Stimulated activated CD8-positive, alpha-beta memory T cell treated with anti-CD3 and anti-CD28 coated beads, Interleukin-15, amount 100 ng/mL, for 24 hours (primary cell): Measurements from ENCODE around the gene EPAS1.

ENCODE experiments used
- DNase-seq: peaks from one replicate; pipeline ENCODE4 v3.0.0-alpha.2; 2020; ENCODE audit warnings: low read depth

Gene EPAS1

DNA sequence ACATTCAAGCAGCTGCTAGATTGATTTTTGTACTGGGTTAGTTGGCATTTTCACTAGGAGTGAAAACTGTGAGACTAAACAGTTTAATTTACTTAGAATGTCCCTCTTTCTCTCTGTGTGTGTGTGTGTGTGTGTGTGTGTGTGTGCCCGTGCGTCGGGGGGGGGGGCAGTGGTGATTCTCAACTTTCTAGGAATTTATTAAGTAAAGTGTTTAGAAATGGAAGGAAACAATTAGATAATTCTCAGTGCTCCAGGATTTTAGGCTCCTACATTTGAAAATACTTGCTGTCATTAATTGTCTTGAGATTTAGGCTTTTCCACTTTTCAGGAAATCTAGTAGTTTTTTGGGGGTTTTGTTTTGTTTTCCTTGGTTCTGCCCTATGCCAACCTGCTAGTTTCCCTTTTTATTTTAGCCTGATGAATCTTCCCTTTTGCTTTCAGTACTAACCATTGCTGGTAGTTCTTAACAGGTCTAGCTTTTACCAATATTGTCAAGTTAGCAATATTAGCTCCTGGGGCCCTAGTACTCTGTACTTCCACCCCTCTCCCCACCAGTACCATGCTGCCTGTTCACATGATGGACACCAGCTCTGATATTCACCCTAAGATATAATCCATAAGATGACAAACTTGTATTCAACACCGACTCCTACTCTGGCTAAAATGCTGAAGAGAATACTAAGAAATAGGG lies 4.9 kb downstream of the EPAS1 start:
- no peak for DNase-seq

- DNase-seq = no peak
Observed at GRCh38 chr2:46303233-46303632, 6.0 kb downstream of the EPAS1 start.

DNA sequence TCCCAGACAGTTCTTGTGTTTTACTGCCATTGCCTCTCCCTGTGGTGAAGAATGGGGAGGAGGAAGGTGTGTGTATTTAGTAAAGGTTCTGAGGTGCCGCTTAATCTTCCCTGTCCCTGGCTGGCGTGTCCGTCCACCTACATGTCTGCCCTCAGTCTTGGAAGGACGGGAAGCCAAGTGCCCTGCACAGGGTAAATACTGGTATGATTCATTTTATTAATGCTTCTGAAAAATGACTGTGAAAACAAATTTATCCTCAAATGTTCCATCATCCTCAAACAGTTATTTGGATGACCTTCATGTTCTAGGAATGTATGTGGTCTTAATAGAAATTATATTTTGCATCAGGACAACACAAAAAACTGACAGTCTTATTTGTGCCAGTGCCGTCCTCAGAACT lies 6.6 kb downstream of the EPAS1 start:
- DNase-seq = no peak

- DNase-seq = no peak
Observed at GRCh38 chr2:46304635-46305034, 7.4 kb downstream of the EPAS1 start.

- DNase-seq = no peak
Observed at GRCh38 chr2:46305187-46305586, 8.0 kb downstream of the EPAS1 start.

DNA sequence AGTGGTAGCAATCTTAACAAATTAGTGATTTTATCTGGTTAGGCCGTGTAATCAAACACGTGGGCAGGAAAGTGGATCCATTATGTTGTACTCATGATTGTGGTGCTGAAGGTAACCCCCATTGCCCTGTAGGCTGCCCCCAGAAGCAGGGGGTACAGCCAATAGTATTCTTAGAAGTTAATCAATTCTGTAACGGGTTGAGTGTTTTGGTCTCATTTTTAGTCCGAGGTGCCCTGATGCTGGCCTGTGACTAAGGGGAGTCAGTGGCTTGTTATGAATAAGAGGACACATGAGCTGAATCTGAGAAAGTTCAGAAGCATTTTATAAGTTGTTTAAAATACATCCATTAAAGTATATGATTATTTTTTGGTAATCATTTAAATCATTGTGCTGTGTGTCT lies 8.6 kb downstream of the EPAS1 start:
- no peak for DNase-seq

DNA sequence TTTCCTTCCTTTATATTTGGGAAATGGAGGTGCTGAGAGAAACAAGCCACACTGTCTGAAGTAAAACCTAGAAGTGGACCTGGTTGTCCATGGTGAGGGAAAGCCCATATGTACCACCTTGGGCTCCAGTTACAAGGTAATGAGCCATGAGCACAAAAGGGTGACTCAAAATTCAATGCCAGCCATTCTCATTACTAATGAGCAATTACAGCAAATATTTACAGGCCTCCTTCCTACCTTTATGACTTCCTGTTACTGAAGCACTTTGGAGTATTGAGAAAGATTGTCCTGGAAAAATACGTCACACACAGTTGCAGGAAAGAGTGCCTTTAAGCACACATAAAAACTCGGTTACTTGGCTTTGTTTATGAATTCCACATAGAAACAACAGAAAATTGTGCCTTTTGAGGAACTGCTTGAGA lies 9.1 kb downstream of the EPAS1 start:
- DNase-seq = no peak

DNA sequence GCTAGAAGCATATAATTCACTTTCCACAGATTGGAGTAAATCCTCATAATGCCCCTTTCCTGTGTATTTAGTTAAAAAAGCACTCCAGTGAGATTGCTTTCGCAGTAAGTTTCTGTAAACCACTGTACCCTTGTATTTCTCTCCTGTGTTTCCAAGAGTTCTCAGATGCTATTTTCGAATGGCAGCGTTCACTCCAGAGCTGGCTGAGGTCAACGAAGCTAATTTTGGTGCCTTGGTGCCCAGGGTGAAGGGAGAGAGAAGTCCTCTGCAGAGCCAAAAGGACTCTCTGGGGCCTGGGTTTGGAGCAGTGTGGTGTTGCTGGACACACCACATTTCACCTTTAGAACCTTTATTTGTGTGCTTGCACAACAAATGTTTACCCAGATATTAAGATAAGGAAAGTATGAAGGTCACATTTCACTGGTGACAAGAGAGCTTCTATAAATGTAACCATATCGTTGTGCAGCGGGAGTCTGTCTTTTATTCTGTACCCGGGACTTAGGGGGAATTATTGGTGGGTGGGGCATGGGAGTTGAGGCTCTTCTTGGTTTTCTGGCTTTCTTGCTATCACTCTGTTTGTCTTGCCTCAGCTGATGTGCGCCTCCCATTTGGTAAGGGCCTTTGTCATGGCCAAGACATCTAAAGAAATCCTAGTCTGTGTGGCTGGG lies 9.9 kb downstream of the EPAS1 start:
- no peak for DNase-seq

GRCh38 chr2:46308081-46308480 lies 10.9 kb downstream of the EPAS1 start:
- DNase-seq = no peak

GRCh38 chr2:46308629-46309028 lies 11.4 kb downstream of the EPAS1 start:
- DNase-seq = no peak

- no peak for DNase-seq
Observed at GRCh38 chr2:46309052-46309953, 12.1 kb downstream of the EPAS1 start.

GRCh38 chr2:46310446-46310845 lies 13.2 kb downstream of the EPAS1 start:
- DNase-seq = no peak

GRCh38 chr2:46311651-46312223 lies 14.5 kb downstream of the EPAS1 start:
- no peak for DNase-seq

DNA sequence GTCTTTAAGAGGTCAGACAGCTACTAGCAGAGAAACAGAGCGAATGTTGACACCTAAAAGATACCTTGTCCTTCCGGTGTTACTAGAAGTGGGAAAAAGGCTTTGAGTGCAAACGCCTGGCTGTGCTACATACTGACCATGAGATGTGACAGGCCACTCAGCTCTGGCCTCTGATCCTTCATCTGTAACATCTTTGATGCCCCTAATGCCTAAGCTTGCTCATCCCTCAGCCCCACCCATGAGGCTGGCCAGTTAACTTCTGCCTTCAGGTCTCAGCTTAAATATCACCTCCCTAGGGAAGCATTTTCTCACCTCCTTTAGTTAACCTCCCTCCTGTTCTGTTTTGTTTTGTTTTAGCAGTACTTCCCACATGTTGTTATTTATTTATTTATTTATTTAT lies 15.9 kb downstream of the EPAS1 start:
- no peak for DNase-seq

- no peak for DNase-seq
Observed at GRCh38 chr2:46314065-46314835, 17.0 kb downstream of the EPAS1 start.

- DNase-seq = no peak
Observed at GRCh38 chr2:46315103-46315890, 18.1 kb downstream of the EPAS1 start.

- no peak for DNase-seq
Observed at GRCh38 chr2:46317094-46317486, 19.9 kb downstream of the EPAS1 start.

GRCh38 chr2:46318579-46319460 lies 21.6 kb downstream of the EPAS1 start:
- no peak for DNase-seq

DNA sequence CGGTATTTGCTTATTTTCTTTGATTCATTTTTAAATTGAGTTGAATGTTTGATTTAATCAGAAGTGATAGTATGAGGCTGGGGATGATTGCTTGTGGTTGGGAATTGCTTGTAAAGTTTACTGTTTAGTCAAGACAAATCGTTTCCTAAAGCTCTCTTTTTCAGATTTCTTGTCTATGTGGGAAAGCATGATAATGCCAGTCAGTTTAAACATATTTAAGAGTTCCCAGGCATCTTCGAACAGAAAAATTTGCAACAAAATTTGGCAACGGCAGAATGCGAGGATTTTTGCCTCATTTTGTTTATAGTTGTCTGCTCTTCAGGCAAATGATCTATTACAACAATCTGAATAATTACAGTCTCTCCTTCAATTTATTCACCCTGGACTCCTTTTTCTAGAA lies 22.5 kb downstream of the EPAS1 start:
- DNase-seq = no peak

DNA sequence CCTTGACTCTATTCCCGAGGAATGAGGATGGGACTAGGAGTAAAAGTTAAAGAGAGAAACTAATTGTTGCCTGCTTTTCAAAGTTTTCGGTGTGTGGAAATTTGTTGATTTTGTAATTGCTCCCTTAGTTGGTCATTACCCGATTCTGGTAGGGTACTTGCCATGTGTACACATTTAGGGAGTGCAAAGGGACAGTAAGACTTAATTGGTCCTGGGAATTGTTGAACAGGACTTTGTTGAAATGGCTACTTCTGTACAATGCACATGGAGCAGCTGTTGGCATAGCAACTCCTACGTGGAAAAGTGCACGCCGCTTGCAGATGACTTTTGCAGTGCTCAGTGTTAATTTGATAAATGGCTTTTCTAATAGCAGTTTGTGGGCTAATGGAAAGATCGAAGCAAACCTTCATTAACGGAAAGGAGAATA lies 22.9 kb downstream of the EPAS1 start:
- no peak for DNase-seq
